K562 (cell line): ENCODE measurements around the gene MMP19. TPM values are rescaled to one million over a fixed set of nuclear protein-coding genes. Genes with fewer than 3 reads are reported as not detected.

Experiments used
- BRCA1 ChIP-seq, 2 experiments: fragments of 450-650 bp in 1 of 2; sonication (generic) in 1 of 2; formaldehyde crosslinking in 1 of 2; IDR thresholded peaks; 2 replicates each; pipeline versions ENCODE4 v1.5.0 to v1.6.1; 2017 to 2020; ENCODE audit warnings: mild to moderate bottlenecking in 1 of 2, missing genetic modification reagents in 1 of 2
- CBX2 ChIP-seq: fragments of 200-600 bp; sonication (generic); IDR thresholded peaks from one replicate; pipeline ENCODE4 v1.6.1; 2012; ENCODE audit warnings: mild to moderate bottlenecking, low read length, inconsistent platforms; ENCODE audit not compliant: insufficient read depth, poor library complexity, severe bottlenecking
- CEBPB ChIP-seq: fragments of 450-650 bp; IDR thresholded peaks from 2 replicates; pipeline ENCODE4 v1.6.1; 2016; ENCODE audit warnings: missing genetic modification characterization, missing compliant biosample characterization
- HDAC1 ChIP-seq, 2 experiments: fragments of 450-650 bp; IDR thresholded peaks; 2 replicates each; pipeline ENCODE4 v1.6.1; 2016 to 2017; ENCODE audit warnings: inconsistent platforms in 1 of 2, mild to moderate bottlenecking in 1 of 2, moderate library complexity in 1 of 2
- HMG20B ChIP-seq: fragments of 250-450 bp; sonication (Bioruptor Pico); IDR thresholded peaks from 2 replicates; pipeline ENCODE4 v1.5.0; 2021; ENCODE audit warnings: mild to moderate bottlenecking
- SIN3A ChIP-seq, 2 experiments: fragments of 150-350 bp in 1 of 2; IDR thresholded peaks; 2 replicates each; pipeline ENCODE4 v1.6.1; 2011 to 2016; ENCODE audit warnings: borderline replicate concordance in 2 of 2, low read depth in 2 of 2, low read length in 2 of 2, mild to moderate bottlenecking in 2 of 2, moderate library complexity in 2 of 2; ENCODE audit not compliant: control insufficient read depth in 1 of 2
- polyA plus RNA-seq, 8 experiments: library from polyadenylated mRNA; depleted of rRNA in 4 of 8; stranded (reverse) in 5 of 8; unstranded in 3 of 8; fragments of >200 nt; fragmentation: Nextera tagmentation in 2 of 8; fragmentation: Illumina TruSeq in 1 of 8; extraction: Ambion mirVana in 2 of 8; extraction: Trizol in 1 of 8; gene quantifications; 2 replicates each; pipeline versions ENCODE4 v1.2.1 to v1.2.3, GENCODE V29; 2011 to 2014; ENCODE audit warnings: inconsistent platforms in 1 of 8, missing spikeins in 1 of 8
- total RNA-seq, 7 experiments: library from RNA; depleted of rRNA in 6 of 7; stranded (reverse); fragments of >200 nt in 6 of 7; fragmentation: Illumina TruSeq in 2 of 7; extraction: Trizol in 2 of 7; gene quantifications; 2 replicates each; pipeline versions ENCODE4 v1.2.1 to v1.2.3, GENCODE V29; 2011 to 2021; ENCODE audit warnings: low replicate concordance in 1 of 7
- TF ChIP-seq, protein P1 (sequence below): sonication (generic); formaldehyde crosslinking; IDR thresholded peaks from 2 replicates; pipeline ENCODE4 v1.8.1; 2022; ENCODE audit warnings: missing genetic modification reagents
- TF ChIP-seq, protein P2 (sequence below), 2 experiments: IDR thresholded peaks; 2 replicates each; pipeline ENCODE4 v1.6.1; 2012; ENCODE audit warnings: improper control_type of control experiment in 2 of 2, low read depth in 2 of 2, low read length in 2 of 2, borderline replicate concordance in 1 of 2
- TF ChIP-seq, protein P3 (sequence below), 2 experiments: fragments of 200-800 bp in 1 of 2; sonication (Bioruptor generic) in 1 of 2; sonication (generic) in 1 of 2; formaldehyde crosslinking in 1 of 2; IDR thresholded peaks in 1 of 2; conservative IDR thresholded peaks in 1 of 2; 2 replicates each; pipeline versions ENCODE4 v1.5.0 to v1.6.1; 2016 to 2020; ENCODE audit warnings: missing compliant biosample characterization in 1 of 2, missing genetic modification characterization in 1 of 2, missing genetic modification reagents in 1 of 2
- TF ChIP-seq, protein P4 (sequence below): fragments of 450-650 bp; IDR thresholded peaks from 2 replicates; pipeline ENCODE4 v1.7.1; 2018; ENCODE audit warnings: mild to moderate bottlenecking, low read depth; ENCODE audit not compliant: partially characterized antibody
- TF ChIP-seq, protein P5 (sequence below): fragments of 450-650 bp; IDR thresholded peaks from 2 replicates; pipeline ENCODE4 v1.6.1; 2016; ENCODE audit warnings: borderline replicate concordance
- TF ChIP-seq, protein P6 (sequence below): fragments of 450-650 bp; formaldehyde crosslinking; IDR thresholded peaks from 2 replicates; pipeline ENCODE4 v1.4.0; 2022; ENCODE audit warnings: mild to moderate bottlenecking, moderate library complexity

Gene MMP19
- total and polyA plus RNA-seq, 9 of the 15 experiments (the other 6 are each of a cell fraction or from before 2014, with no cell fraction given), result 0.14 to 1.6 (median 0.66) TPM

DNA sequence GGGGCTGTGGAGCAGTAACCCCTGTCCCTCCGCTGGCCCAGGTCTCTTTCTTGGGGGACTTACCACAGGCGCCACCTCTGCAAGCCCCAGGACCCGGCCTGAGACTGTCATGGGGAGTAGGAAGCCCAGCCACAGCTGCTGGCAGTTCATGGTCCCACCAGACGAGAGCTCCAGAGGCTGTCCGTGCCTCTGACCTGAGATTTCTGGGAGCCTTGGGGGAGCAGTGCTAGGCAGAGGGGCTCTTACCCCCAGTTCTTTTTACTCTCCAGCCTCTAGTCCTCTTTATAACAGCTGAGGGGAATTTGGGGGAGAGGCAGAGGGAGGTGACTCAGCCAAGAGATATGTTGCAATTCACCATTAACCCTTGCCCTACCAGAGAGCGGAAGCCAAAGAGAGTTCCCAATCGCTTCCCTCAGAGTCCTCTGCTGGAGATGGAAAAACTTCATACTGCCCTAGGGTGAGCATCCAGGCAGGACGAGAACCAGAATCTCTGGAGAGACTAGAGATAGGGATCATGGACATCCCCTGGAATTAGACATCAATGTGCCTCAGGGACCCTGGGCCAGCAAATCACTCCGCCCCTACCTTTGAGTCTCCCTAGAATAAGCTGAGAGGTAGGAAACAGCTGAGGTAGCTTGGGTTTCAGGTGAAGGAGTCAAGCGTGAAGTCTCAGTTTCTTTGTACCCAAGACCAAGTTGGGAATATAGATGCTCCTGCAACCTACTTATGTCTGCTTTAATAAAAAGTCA, at the start of gene MMP19 (continued):
- TF ChIP-seq SIN3A (IDR thresholded peaks at IDR 0.05; ENCODE audit: borderline replicate concordance in 2 of 2, control insufficient read depth in 1 of 2, low read depth in 2 of 2, low read length in 2 of 2) (peak in 1 of 2 experiments; percentile 67; a peak in 1 of 4 replicates), CBX2 (no peak), CEBPB (tag) (peak; percentile 99), HDAC1 (IDR thresholded peaks at IDR 0.05) (0 out of 4 replicates have a peak, but pooled peaks of 1 of the 2 experiments have one; percentile 14), BRCA1 (IDR thresholded peaks at IDR 0.05) (no peak), BRCA1 (CRISPR knock-in tag; IDR thresholded peaks at IDR 0.05) (no peak), HMG20B (no peak)
- TF ChIP-seq, protein P1, sequence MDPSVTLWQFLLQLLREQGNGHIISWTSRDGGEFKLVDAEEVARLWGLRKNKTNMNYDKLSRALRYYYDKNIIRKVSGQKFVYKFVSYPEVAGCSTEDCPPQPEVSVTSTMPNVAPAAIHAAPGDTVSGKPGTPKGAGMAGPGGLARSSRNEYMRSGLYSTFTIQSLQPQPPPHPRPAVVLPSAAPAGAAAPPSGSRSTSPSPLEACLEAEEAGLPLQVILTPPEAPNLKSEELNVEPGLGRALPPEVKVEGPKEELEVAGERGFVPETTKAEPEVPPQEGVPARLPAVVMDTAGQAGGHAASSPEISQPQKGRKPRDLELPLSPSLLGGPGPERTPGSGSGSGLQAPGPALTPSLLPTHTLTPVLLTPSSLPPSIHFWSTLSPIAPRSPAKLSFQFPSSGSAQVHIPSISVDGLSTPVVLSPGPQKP, result no peak
- TF ChIP-seq, protein P2, sequence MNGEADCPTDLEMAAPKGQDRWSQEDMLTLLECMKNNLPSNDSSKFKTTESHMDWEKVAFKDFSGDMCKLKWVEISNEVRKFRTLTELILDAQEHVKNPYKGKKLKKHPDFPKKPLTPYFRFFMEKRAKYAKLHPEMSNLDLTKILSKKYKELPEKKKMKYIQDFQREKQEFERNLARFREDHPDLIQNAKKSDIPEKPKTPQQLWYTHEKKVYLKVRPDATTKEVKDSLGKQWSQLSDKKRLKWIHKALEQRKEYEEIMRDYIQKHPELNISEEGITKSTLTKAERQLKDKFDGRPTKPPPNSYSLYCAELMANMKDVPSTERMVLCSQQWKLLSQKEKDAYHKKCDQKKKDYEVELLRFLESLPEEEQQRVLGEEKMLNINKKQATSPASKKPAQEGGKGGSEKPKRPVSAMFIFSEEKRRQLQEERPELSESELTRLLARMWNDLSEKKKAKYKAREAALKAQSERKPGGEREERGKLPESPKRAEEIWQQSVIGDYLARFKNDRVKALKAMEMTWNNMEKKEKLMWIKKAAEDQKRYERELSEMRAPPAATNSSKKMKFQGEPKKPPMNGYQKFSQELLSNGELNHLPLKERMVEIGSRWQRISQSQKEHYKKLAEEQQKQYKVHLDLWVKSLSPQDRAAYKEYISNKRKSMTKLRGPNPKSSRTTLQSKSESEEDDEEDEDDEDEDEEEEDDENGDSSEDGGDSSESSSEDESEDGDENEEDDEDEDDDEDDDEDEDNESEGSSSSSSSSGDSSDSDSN (IDR thresholded peaks at IDR 0.05; ENCODE audit: borderline replicate concordance in 1 of 2, low read depth in 2 of 2, low read length in 2 of 2), result no peak
- TF ChIP-seq, protein P3, sequence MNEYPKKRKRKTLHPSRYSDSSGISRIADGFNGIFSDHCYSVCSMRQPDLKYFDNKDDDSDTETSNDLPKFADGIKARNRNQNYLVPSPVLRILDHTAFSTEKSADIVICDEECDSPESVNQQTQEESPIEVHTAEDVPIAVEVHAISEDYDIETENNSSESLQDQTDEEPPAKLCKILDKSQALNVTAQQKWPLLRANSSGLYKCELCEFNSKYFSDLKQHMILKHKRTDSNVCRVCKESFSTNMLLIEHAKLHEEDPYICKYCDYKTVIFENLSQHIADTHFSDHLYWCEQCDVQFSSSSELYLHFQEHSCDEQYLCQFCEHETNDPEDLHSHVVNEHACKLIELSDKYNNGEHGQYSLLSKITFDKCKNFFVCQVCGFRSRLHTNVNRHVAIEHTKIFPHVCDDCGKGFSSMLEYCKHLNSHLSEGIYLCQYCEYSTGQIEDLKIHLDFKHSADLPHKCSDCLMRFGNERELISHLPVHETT (CRISPR knock-in tag; conservative IDR thresholded peaks at IDR 0.05 in 1 of 2, IDR thresholded peaks at IDR 0.05 in 1 of 2), result no peak
- TF ChIP-seq, protein P4, sequence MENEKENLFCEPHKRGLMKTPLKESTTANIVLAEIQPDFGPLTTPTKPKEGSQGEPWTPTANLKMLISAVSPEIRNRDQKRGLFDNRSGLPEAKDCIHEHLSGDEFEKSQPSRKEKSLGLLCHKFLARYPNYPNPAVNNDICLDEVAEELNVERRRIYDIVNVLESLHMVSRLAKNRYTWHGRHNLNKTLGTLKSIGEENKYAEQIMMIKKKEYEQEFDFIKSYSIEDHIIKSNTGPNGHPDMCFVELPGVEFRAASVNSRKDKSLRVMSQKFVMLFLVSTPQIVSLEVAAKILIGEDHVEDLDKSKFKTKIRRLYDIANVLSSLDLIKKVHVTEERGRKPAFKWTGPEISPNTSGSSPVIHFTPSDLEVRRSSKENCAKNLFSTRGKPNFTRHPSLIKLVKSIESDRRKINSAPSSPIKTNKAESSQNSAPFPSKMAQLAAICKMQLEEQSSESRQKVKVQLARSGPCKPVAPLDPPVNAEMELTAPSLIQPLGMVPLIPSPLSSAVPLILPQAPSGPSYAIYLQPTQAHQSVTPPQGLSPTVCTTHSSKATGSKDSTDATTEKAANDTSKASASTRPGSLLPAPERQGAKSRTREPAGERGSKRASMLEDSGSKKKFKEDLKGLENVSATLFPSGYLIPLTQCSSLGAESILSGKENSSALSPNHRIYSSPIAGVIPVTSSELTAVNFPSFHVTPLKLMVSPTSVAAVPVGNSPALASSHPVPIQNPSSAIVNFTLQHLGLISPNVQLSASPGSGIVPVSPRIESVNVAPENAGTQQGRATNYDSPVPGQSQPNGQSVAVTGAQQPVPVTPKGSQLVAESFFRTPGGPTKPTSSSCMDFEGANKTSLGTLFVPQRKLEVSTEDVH, result no peak
- TF ChIP-seq, protein P5, sequence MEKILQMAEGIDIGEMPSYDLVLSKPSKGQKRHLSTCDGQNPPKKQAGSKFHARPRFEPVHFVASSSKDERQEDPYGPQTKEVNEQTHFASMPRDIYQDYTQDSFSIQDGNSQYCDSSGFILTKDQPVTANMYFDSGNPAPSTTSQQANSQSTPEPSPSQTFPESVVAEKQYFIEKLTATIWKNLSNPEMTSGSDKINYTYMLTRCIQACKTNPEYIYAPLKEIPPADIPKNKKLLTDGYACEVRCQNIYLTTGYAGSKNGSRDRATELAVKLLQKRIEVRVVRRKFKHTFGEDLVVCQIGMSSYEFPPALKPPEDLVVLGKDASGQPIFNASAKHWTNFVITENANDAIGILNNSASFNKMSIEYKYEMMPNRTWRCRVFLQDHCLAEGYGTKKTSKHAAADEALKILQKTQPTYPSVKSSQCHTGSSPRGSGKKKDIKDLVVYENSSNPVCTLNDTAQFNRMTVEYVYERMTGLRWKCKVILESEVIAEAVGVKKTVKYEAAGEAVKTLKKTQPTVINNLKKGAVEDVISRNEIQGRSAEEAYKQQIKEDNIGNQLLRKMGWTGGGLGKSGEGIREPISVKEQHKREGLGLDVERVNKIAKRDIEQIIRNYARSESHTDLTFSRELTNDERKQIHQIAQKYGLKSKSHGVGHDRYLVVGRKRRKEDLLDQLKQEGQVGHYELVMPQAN, result no peak
- TF ChIP-seq, protein P6, sequence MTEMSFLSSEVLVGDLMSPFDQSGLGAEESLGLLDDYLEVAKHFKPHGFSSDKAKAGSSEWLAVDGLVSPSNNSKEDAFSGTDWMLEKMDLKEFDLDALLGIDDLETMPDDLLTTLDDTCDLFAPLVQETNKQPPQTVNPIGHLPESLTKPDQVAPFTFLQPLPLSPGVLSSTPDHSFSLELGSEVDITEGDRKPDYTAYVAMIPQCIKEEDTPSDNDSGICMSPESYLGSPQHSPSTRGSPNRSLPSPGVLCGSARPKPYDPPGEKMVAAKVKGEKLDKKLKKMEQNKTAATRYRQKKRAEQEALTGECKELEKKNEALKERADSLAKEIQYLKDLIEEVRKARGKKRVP (CRISPR knock-in tag), result no peak
